NCI-H2196 treated with DMSO at 0.1 percent for 48 hours (cell line): ENCODE results near the gene GALNTL6.
"Not testable (repeated sequence)": the region's sequence is repeated elsewhere in the genome, so short reads cannot be mapped to it uniquely, and the experiment has no call there.

ENCODE experiments used
- DNase-seq: peaks from one replicate; lab custom pipeline; 2025; ENCODE audit not compliant: unreplicated experiment; lab: John Stamatoyannopoulos, UW

GALNTL6 gene

DNA sequence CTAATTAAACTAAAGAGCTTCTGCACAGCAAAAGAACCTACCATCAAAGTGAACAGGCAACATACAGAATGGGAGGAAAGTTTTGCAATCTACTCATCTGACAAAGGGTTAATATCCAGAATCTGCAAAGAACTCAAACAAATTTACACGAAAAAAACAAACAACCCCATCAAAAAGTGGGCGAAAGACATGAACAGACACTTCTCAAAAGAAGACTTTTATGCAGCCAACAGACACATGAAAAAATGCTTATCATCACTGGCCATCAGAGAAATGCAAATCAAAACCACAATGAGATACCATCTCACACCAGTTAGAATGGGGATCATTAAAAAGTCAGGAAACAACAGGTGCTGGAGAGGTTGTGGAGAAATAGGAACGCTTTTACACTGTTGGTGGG, 1104.2 kb downstream of the GALNTL6 start:
- not testable (repeated sequence) for DNase-seq

DNA sequence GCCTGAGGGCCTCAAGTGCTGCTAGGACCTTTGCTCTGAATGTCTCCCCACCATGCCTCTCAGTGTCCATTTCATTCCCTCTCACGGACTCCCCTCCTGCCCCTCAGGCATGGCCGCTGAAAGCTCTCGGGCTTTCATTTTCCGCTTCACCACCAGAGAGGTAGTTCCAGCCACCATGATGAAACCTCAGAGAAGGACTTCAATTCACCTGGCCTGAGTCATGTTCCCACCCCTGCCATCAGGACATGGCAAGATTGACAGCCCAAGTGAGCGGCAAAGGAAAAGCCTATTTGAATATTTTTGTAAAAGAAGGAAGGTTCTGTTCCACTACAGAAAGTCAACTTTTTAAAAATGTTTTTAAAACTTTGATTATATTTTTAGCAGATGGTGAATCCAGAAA, 1106.1 kb downstream of the GALNTL6 start:
- DNase-seq, result no peak

DNA sequence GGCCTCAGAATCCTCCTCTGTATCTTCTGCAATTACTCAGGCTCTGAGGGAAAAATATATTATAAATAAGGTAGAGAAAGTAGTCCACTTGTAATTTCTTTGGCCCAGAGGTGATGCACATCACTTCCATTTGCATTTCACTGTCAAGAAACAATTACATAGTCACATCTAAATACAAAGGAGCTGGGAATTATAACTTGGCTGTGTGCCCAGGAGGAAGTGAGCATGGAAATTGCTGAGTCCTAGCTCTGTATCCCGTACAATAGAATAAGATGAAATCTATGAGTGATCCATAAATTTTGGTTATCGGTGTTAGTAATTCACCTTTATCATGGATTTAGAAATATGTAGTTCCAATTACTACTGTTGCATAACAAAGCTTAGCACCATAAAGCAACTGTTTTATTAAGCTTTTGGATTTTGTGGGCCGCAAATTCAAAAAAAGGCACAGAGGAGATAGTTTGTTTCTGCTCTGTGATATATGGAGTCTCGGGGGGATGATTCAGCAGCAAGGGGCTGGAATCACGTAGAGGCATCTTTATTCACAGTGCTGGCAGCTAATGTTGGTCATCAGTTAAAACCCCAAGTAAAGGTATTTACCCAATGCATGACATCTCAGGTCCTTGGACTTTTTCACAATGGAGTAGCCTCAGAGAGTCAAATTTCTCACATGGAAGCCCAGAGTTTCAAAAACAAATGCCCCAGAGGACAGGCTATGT, 1114.1 kb downstream of the GALNTL6 start:
- DNase-seq, result no peak

DNA sequence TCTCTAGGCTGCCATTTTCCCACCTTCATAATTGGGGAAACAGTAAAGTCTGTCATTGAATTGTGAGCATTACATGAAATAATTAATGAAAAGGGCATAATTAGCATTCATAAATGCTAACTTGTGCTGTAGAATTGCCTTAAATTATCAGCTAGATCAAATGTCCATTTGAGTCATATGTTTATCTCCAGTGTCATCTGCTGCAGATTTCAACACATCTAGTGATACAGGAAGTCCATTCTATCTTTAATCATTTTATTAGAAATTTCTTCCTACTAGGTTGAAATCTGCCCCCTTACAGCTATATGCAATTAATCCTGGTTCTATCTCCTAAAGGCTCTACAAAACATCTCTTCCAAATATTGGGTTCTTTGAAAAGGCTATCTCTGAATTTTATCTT, 1115.1 kb downstream of the GALNTL6 start:
- DNase-seq, result no peak

DNA sequence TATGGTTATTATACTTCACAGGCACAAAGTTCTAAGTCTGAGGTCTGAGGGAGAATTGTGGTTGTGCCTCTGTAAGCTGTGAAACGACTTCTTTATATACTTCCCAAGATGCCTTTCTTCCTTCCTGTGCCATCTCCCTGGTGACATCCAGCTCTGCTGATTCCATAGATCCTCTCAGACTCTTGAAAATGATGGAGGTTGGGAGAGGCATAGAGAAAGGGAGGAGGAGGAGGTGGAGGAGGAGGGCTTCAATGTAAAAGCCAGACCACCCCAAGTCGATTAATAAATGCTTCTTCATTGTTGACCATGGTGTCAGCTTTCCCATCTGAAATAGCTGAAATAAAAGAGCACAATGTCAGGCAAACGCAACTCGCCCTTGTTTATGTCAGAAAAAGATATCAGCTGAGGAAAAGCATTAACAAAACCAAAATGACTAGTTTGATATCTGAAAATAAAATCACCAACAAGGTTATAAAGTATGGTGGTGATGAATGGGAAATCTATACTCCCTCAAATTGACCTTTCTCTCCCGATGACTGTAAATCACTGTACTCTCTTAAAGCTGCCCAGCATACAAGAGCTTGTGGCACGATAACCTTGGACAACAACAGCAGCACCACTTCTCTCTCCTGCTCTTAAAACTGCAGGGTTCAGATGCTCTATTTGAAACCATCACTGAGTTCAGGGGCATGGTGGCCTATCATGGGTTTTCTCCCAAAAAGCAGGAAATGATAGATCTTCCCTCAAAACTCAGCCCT, 1125.0 kb downstream of the GALNTL6 start:
- DNase-seq, result no peak

DNA sequence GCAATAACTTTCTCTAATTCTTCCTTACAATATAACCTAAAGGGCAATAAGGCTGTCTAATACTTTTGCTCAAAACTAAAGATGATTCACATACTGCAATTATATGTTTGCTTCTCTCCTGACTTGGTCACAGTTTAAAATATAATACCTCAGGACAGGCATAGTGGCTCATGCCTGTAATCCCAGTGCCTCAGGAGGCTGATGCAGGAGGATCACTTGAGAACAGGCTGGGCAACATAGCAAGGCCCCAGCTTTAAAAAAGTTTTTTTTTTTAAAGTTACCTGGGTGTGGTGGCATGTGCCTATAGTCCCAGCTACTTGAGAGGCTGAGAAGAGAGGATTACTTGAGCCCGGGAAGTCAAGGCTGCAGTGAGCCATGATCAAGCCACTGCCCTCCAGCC, 1125.7 kb downstream of the GALNTL6 start:
- DNase-seq, result no peak

DNA sequence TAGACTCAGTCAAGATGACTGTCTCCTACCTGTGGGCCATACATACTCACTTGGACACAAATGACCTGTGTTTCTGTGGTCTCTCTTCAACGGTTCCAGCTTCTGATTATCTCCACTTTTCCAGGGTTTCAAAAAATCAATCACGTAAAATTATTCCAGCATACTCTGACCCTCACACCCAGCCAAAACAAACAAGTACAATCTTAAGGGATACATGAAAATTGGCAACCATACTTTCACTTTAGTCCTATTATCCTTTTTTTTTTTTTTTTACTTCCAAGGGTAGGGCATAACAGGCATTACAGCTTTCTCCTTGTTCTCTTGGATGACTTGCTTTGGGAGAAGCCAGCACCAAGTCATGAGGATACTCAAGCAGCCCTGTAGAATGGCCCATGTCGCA, 1129.6 kb downstream of the GALNTL6 start:
- DNase-seq, result no peak

DNA sequence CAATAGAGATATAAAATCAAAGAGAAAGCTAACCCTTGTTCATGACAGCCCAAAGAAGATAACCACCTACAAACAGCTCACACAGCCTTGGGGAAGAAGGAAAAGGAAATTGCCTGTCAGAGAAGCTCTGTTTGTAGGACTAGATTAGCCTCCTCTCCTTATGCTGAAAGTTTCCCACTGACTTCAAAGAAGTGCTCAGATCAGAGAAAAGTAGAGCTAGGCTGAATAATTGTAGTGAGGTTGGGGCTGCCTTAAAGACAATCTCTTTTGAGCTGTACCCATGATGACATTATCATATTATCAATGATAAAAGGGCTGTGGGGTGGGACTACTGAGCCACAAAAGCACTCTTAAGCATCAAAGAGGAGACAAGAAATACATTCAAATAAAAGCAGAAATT, 1132.4 kb downstream of the GALNTL6 start:
- no peak for DNase-seq

DNA sequence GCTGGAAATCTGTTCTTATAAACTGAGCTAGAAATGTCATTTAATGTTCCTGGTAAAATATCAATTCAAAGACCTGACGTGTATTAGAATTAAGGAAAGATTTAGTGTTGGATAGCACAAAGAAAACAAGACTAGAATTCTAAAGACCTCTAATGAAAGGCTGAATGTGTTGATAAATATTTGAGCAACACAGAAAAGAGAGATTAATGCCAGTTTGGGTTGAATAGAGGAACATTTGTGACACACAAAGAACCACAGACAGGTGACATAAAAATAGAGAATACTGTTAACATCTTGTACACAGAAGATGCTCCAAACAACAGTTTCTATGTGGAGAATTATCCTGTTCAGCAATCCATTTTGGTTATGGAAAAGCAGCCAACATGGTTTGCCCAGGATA, 1133.3 kb downstream of the GALNTL6 start:
- DNase-seq, result no peak

DNA sequence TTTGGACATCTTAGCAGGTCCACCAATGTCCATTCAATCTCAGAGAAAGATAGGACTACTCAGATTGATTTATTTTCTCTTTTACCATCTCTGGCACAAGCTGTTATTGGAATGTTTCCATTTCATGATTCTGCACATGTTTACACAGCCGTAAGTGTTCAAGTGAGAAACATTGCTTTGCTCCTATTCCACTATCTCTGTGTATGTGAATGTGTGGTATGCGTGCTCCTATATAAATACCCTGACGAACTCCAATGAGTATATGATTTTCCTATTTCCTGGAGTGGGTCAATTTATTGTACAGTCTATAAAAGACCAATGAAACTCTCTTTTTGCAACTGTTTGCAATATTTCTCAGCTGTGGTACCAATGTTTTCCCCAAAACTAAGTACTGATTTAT, 1134.4 kb downstream of the GALNTL6 start:
- DNase-seq, result no peak

DNA sequence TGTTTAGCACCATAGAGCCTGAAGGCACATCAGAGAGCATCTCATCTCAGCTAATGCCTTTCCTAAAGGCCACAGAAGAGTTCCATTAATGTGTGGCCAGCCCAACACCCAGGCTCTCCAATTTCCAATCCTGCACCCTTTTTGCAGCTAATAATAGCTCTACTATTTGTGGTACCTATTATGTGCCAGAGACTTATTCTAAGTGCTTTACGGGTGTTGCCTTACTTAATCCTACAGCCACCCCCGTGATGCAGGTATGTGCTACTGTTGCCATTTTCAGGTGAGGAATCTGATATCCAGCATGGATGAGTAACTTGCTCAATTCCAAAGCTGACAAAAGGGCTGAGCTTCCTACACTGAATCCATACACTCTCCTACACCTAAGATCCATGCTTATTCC, 1137.8 kb downstream of the GALNTL6 start:
- DNase-seq, result no peak

DNA sequence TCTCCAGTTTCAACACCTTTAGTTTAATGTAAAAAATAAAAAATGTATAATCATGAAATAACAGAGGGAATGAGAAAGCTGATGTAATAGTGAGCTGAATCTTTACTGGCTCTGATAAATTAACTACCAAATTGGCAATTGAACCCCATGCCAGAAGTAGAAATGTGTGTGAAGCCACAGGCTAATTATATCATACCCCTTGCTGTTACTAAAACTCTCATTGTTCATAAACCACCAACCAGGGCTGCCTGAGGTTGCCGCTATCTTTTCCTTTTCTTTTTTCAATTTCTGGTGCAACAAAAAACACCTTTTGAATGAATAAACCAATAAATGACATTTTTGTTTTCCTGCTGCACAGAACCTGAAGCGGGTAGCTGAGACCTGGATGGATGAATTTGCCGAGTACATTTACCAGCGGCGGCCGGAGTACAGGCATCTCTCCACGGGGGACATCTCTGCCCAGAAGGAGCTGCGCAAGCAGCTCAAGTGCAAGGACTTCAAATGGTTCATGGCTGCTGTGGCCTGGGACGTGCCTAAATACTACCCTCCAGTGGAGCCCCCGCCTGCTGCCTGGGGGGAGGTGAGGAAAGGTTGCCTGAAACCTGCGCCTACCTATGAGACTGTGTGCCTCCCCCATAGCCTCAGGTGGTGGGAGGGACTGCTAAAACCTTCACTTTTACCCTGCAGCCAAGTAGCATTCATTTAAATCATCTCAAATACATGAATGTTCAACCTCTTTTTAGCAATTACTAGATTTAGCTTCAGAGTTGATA, 1138.7 kb downstream of the GALNTL6 start:
- DNase-seq, result no peak

DNA sequence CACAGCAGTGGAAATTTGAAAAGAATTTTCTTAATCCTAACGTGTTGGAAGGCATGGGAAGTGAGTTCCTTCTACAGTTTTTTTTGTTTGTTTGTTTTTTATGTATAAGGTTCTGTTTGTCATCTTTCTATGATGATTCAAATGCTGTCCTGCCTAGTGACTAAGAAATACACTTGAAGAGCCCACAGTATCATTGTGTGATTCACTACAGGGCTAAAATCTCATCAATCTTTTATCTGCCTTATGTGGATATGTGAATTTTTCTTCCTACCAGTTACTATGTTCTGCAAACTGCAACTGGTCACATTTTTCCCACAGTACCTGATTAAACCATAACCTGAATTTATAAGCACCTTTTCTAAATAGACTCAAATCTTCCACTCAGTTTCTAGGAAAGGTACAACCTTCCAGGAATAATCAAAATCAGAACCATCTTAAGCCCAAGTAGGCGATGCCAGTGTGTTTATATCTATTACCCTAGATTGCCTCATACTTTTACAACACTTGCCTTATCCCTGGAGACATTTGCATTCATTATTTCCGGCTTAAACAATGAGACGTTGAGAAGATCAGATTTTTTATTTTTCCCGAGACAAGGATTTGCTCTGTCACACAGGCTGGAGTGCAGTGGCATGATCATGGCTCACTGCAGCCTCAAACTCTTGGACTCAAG, 1140.8 kb downstream of the GALNTL6 start:
- no peak for DNase-seq

DNA sequence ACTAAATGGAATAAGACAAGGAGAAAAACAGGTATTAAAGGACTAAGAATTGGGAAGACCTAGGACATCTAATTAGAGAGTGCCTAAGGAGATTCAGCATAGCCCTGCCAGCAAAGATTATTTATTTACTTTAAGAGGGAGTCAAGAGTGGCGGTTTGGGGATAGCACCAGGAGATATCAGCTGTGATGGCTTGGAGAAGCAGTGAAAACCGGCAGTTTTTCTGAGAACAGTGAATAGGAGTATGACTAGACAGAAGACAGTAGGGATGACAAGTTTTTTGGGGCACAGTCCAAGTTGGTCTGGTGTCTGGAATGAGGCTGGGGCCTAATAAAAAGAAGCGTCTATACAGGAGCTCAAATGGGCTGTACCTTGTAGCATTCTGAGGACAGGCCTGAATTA, 1143.1 kb downstream of the GALNTL6 start:
- DNase-seq, result not testable (repeated sequence)

DNA sequence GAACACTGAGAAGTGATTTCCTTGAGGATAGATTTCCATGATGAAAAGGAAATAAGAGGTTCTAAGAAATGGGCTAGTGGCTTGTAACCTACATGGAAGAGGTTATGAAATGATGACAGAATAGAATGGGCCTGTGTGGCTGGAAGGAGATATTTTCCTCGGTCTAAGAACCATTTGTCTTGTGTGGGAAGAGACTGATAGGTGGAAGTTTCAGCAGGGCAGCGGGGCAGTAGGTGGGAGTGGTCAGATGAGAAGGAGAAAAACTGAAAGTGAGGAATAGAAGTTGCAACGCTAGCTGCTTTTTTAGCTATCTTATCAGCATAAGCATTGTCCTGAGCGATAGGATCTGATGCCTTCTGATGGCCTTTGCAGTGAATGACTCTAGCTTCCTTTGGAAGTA, 1144.0 kb downstream of the GALNTL6 start:
- DNase-seq, result no peak

DNA sequence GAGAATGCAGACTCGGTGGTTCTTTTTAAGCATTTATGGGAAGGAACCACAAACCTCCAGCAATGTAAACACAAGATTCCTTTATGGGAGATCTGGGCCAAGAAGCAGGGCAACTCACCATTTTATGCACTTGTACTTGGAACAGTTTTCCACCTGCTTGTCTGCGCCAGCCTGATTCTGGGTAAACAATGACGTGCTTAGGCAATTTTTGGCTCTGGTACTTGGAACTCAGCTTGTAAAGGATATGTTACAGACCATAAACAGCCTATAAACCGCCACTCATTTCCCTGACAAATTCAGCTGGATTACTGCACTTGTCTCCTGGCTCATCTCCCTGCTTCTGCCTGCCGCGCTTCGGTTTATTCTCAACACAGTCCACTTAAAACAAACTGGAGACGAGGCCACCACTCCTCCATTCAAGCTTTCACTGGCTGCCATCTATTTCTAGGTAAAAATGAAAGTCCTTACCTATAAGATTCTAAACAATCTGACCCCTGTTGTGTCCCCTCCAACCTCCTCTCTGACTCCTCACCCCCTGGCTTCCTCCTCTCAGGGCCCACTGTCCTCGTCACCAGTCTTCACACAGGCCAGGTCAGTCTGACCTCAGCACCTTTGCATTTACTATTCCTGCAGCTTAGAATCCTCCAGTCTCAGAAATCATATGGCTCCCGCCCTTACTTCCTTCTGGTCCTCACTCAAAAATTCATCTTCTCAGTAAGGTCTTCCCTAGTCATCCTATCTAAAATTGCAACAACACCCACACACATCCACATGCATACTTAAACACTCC, 1149.6 kb downstream of the GALNTL6 start:
- peak; percentile 71 for DNase-seq

DNA sequence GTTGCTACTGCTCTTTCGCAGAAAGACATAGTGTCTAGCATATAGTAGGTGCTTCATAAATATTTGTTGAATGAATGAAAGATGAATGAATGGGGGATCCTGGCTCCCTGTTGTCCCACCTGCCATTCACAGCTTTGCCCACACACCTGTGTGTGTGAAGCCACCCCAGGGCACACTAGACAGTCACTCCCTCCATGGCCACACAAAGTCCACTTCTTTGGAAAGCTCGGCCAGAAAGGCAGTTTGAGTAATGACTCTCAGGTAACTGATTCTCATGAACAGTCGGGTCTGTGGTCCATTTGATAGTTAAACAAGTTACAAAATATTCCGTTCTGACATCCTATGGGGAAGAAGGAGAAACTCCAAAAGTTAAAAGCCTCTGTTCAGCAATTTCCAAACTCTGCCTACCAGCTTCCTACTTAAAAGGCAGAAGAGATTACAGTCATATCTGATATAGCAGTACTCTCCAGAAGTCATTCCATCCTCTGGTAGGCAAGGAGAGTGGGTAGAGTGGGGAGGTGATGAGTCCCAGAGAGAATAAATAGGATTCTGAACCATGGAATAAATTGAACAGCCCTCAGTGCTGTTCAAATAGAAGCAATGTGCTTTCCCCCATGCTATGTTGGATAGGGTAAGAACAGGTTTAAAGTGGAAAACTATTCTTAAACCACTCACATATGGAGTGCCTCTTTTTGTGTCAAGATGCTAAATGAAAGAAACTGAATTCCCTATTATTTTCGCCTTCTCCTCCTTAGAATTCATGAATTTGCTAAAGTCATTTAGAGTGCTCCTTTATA, 1150.5 kb downstream of the GALNTL6 start:
- no peak for DNase-seq

DNA sequence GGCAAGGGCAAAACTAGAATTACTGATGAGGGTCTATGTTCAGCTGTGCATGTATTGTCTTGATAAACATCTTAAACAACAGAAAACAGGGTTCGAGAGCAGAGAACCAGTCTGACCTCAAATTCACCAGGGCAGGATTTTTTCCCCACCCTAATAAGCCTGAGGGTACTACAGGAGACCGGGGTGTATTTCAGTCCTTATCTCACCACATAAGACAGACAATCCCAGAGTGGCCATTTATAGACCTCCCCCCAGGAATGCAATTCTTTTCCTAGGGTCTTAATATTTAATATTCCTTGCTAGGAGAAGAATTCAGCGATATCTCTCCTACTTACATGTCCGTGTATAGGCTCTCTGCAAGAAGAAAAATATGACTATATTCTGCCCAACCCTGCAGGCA, 1157.0 kb downstream of the GALNTL6 start:
- not testable (repeated sequence) for DNase-seq

DNA sequence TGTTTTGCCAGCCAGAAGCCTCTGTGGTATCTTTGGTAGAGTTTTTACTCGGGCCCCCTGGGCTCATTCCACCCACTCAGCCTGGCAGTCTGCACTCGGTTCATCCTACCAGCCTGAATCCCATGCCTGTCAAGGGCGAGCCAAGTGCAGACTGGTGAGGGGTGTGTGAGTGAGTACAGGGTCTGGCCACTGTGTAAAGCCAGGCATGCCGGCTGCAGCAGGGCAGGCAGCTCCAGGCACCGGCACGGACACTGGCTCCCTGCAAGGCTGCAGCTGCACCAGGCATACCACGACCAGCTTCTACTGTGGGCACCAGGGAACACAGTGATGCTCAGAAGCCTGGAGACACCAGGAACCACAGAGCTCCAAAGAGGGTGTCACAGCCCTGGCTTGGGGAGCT, 1161.4 kb downstream of the GALNTL6 start:
- no peak for DNase-seq
